ENCODE results near the gene FOXL1.

- TF ChIP-seq CTCF (IDR thresholded peaks at IDR 0.05), result no peak
- TF ChIP-seq POLR2AphosphoS5 (IDR thresholded peaks at IDR 0.05; ENCODE audit: insufficient read depth in 1 of 2, low read depth in 1 of 2), result no peak
- no peak for TF ChIP-seq POLR2A (IDR thresholded peaks at IDR 0.05)
Measured at GRCh38 chr16:86597880-86598606, 19.7 kb downstream of the FOXL1 start.
